HCT116 (cell line): ENCODE data around the gene ABRAXAS1. TPM values are rescaled to one million over a fixed set of nuclear protein-coding genes. Genes with fewer than 3 reads are reported as not detected.

Experiments
- ATAC-seq: fragments of 200-7000 bp; cut with Tn5 transposase; 2 replicates; pipeline ENCODE4 v1.9.1; 2020; ENCODE audit warnings: mild to moderate bottlenecking, moderate library complexity
- BruUV-seq: library from RNA; stranded (reverse); fragments of 400-500 nt; replicated peaks from 2 replicates; lab custom pipeline; 2021; lab: Mats Ljungman, UMichigan
- CTCF ChIA-PET: fragments of 300-600 bp; sonication (Branson Sonifier 250); formaldehyde crosslinking; loops from one replicate; lab custom pipeline; 2021; ENCODE audit warnings: antibody characterized with exemption; lab: Charles Lee
- POLR2A ChIA-PET: fragments of 300-600, 350-600 bp; sonication (Branson Sonifier 250); formaldehyde crosslinking; loops from one replicate; lab custom pipeline; 2021; ENCODE audit warnings: antibody characterized with exemption; lab: Charles Lee
- RAD21 ChIA-PET, 2 experiments: fragments of 300-600 bp; sonication (Branson Sonifier 250); formaldehyde crosslinking; loops; one replicate each; lab custom pipeline; 2023; ENCODE audit warnings: low total read pairs in 2 of 2; ENCODE audit not compliant: uncharacterized antibody in 2 of 2, unreplicated experiment in 2 of 2, low non-redundant PET in 1 of 2; lab: Charles Lee
- DNase-seq: peaks from one replicate; pipeline ENCODE4 v3.0.0-alpha.2; 2010; ENCODE audit warnings: low read depth, low spot score
- H2AFZ ChIP-seq: fragments of 200-600 bp; shearing (Covaris generic), sonication (generic); 2 replicates; pipeline ENCODE4 v1.6.1; 2017; ENCODE audit warnings: low read depth, mixed run types, mixed read lengths, antibody characterized with exemption, low read length; ENCODE audit not compliant: poor library complexity, severe bottlenecking
- H3K27ac ChIP-seq: 2 replicates; pipeline ENCODE4 v1.5.1; 2012; ENCODE audit warnings: low read depth, low read length
- H3K27me3 ChIP-seq: fragments of 200-600 bp; sonication (generic); 2 replicates; pipeline ENCODE4 v1.6.1; 2016; ENCODE audit warnings: mixed run types, low read length, mixed read lengths; ENCODE audit not compliant: insufficient read depth
- H3K36me3 ChIP-seq, 2 experiments: fragments of 200-500 bp in 1 of 2; fragments of 200-600 bp in 1 of 2; sonication (Bioruptor generic) in 1 of 2; sonication (generic) in 1 of 2; 2 replicates each; pipeline versions ENCODE4 v1.5.1 to v1.6.1; 2014 to 2016; ENCODE audit warnings: low read length in 2 of 2, inconsistent platforms in 1 of 2, mixed read lengths in 1 of 2, mixed run types in 1 of 2; ENCODE audit not compliant: insufficient read depth in 2 of 2, control insufficient read depth in 1 of 2
- H3K4me1 ChIP-seq, 2 experiments: fragments of 200-600 bp in 1 of 2; sonication (generic) in 1 of 2; 2 replicates each; pipeline versions ENCODE4 v1.5.1 to v1.6.1; 2012 to 2017; ENCODE audit warnings: low read length in 2 of 2, inconsistent platforms in 1 of 2, mild to moderate bottlenecking in 1 of 2, mixed read lengths in 1 of 2, mixed run types in 1 of 2, moderate library complexity in 1 of 2; ENCODE audit not compliant: insufficient read depth in 2 of 2, control insufficient read depth in 1 of 2
- H3K4me2 ChIP-seq: fragments of 200-600 bp; sonication (generic); 2 replicates; pipeline ENCODE4 v1.6.1; 2017; ENCODE audit warnings: mixed run types, low read length, mixed read lengths
- H3K4me3 ChIP-seq, 2 experiments: fragments of 200-600 bp in 1 of 2; sonication (generic) in 1 of 2; replicated peaks in 1 of 2; 2 replicates each; pipeline ENCODE4 v1.5.1; 2011 to 2016; ENCODE audit warnings: low read length in 2 of 2, control low read depth in 1 of 2, low read depth in 1 of 2, mild to moderate bottlenecking in 1 of 2, mixed read lengths in 1 of 2, mixed run types in 1 of 2
- H3K79me2 ChIP-seq: fragments of 200-600 bp; sonication (generic); 2 replicates; pipeline ENCODE4 v1.6.1; 2017; ENCODE audit warnings: mild to moderate bottlenecking, mixed run types, low read length, moderate library complexity, mixed read lengths; ENCODE audit not compliant: insufficient read depth
- H3K9ac ChIP-seq: fragments of 200-600 bp; sonication (generic); 2 replicates; pipeline ENCODE4 v1.6.1; 2016; ENCODE audit warnings: low read length, mixed read lengths
- H3K9me2 ChIP-seq: fragments of 200-600 bp; sonication (generic), shearing (Covaris generic); 2 replicates; pipeline ENCODE4 v1.6.1; 2017; ENCODE audit warnings: mixed run types, mild to moderate bottlenecking, moderate library complexity; ENCODE audit not compliant: insufficient read depth
- H3K9me3 ChIP-seq, 2 experiments: fragments of 200-500 bp in 1 of 2; fragments of 200-600 bp in 1 of 2; sonication (Bioruptor generic) in 1 of 2; sonication (generic) in 1 of 2; 2 replicates each; pipeline ENCODE4 v1.6.1; 2014 to 2017; ENCODE audit warnings: low read length in 2 of 2, mixed read lengths in 2 of 2, inconsistent platforms in 1 of 2, low read depth in 1 of 2, mild to moderate bottlenecking in 1 of 2, mixed run types in 1 of 2, moderate library complexity in 1 of 2; ENCODE audit not compliant: control insufficient read depth in 1 of 2, insufficient read depth in 1 of 2
- H4K20me1 ChIP-seq: fragments of 200-600 bp; sonication (generic), shearing (Covaris generic); 2 replicates; pipeline ENCODE4 v1.6.1; 2017; ENCODE audit warnings: mixed run types, mild to moderate bottlenecking, moderate library complexity; ENCODE audit not compliant: insufficient read depth
- ATF3 ChIP-seq: IDR thresholded peaks from 2 replicates; pipeline ENCODE4 v1.6.1; 2012
- CBX3 ChIP-seq: IDR thresholded peaks from 2 replicates; pipeline ENCODE4 v1.6.1; 2012; ENCODE audit warnings: low read depth
- CEBPB ChIP-seq: IDR thresholded peaks from 2 replicates; pipeline ENCODE4 v1.6.1; 2012; ENCODE audit warnings: low read depth
- EZH2 ChIP-seq: fragments of 200-600 bp; sonication (generic); IDR thresholded peaks from 2 replicates; pipeline ENCODE4 v1.6.1; 2017; ENCODE audit warnings: antibody characterized with exemption, mixed run types
- FOSL1 ChIP-seq: IDR thresholded peaks from 2 replicates; pipeline ENCODE4 v1.6.1; 2012; ENCODE audit warnings: low read depth
- SRF ChIP-seq: IDR thresholded peaks from 2 replicates; pipeline ENCODE4 v1.6.1; 2012; ENCODE audit warnings: low read depth
- TCF7L2 ChIP-seq: IDR thresholded peaks from 2 replicates; pipeline ENCODE4 v1.7.0; 2011; ENCODE audit warnings: borderline replicate concordance, inconsistent platforms; ENCODE audit not compliant: insufficient read depth, insufficient read length; ENCODE audit errors: extremely low read depth
- ZBTB33 ChIP-seq: IDR thresholded peaks from 2 replicates; pipeline ENCODE4 v1.6.1; 2011; ENCODE audit warnings: mild to moderate bottlenecking, low read length, moderate library complexity; ENCODE audit not compliant: insufficient replicate concordance; ENCODE audit errors: extremely low read depth
- ZNF274 ChIP-seq: fragments of 200-500 bp; sonication (Bioruptor generic); IDR thresholded peaks from 2 replicates; pipeline ENCODE4 v1.6.1; 2014; ENCODE audit warnings: mild to moderate bottlenecking, low read depth, low read length, inconsistent platforms
- intact Hi-C: fragments of 100-400 bp; cut with micrococcal nuclease; formaldehyde crosslinking; loops from 2 replicates; pipeline ENCODE4 v1.10.0; 2022
- total RNA-seq: library from RNA; stranded (reverse); gene quantifications from one replicate; pipeline ENCODE4 v1.2.1, GENCODE V29; 2021; ENCODE audit not compliant: unreplicated experiment

The ABRAXAS1 gene
- total RNA-seq, 1 experiment from 2014 or later = 23.3 TPM

DNA sequence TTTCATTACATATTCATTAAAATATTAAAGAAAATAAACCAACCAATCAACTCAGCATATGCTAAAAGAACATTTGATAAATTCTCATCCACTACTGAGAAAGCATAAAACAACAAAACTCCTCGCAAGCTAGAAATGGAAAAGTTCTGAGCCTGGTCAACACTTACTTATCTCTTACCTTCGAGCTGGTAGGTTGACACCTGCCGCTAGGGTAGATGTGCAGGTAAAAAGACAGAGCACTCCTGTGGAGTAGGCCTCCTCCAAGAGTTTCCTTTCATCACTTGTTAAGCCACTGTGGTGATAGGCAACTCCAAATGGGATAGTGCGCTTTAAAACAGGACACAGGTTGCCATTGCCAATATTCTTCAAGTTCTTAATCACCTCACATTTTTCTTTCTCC lies 48.2 kb downstream of the ABRAXAS1 start:
- Histone ChIP-seq H3K4me2 (no peak overlapping the region), H3K4me1 (no peaks in the 10 kb centered on the region), H3K9ac (no peak overlapping the region), H3K4me3 (no peak overlapping the region), H2AFZ (no peak overlapping the region), H3K36me3 (peaks cover 0 to 4% of the 10 kb centered on the region in 2 experiments; a peak in 1 of 4 replicates), H3K9me2 (no peaks in the 10 kb centered on the region), H3K79me2 (no peaks in the 10 kb centered on the region), H3K27me3 (no peaks in the 10 kb centered on the region), H3K27ac (no peak overlapping the region), H3K9me3 (no peaks in the 10 kb centered on the region), H4K20me1 (no peaks in the 10 kb centered on the region)
- ATAC-seq (no peak), DNase-seq (no peak)
- POLR2A ChIA-PET = no interaction called here
- CTCF ChIA-PET = no interaction called here
- no TSS peak for BruUV-seq
- RAD21 ChIA-PET = no interaction called here
- intact Hi-C loops = no loop called here
- TF ChIP-seq EZH2 (no peak), SRF (no peak), CEBPB (no peak), CBX3 (no peak), ATF3 (no peak), ZBTB33 (no peak), ZNF274 (no peak), FOSL1 (no peak), TCF7L2 (no peak)
